GM12865 (cell line): ENCODE results near the gene AK8.

ENCODE experiments used
- DNase-seq: peaks from one replicate; pipeline ENCODE4 v3.0.0; 2010; ENCODE audit warnings: low read depth
- H3K4me3 ChIP-seq: 2 replicates; pipeline ENCODE4 v1.5.1; 2011; ENCODE audit warnings: mild to moderate bottlenecking, low read depth, low read length, control low read depth
- CTCF ChIP-seq: IDR thresholded peaks from 2 replicates; pipeline ENCODE4 v1.5.1; 2011; ENCODE audit warnings: low read length, control low read depth, low read depth, inconsistent platforms; ENCODE audit not compliant: insufficient read depth; ENCODE audit errors: missing control alignments

Gene AK8

GRCh38 chr9:132826621-132827365, 51.3 kb downstream of the AK8 start:
- H3K4me3 ChIP-seq: no peak overlapping the region
- no peak for DNase-seq
- no peak for TF ChIP-seq CTCF

- no peak for DNase-seq
- TF ChIP-seq CTCF: no peak
- H3K4me3 ChIP-seq: no peak overlapping the region
Measured at GRCh38 chr9:132826131-132826530, 52.0 kb downstream of the AK8 start.

- H3K4me3 ChIP-seq: no peak overlapping the region
- TF ChIP-seq CTCF: no peak
- no peak for DNase-seq
Measured at GRCh38 chr9:132825430-132825829, 52.7 kb downstream of the AK8 start.

- no peak for TF ChIP-seq CTCF
- DNase-seq: no peak
Measured at GRCh38 chr9:132824951-132825350, 53.1 kb downstream of the AK8 start.

GRCh38 chr9:132824151-132824550, 53.9 kb downstream of the AK8 start:
- no peak overlapping the region for H3K4me3 ChIP-seq
- TF ChIP-seq CTCF: no peak
- no peak for DNase-seq

More at GRCh38 chr9:132824951-132825350, 53.1 kb downstream of the AK8 start:
- H3K4me3 ChIP-seq: no peak overlapping the region

GRCh38 chr9:132823370-132824145, 54.5 kb downstream of the AK8 start:
- no peak overlapping the region for H3K4me3 ChIP-seq
- TF ChIP-seq CTCF: no peak
- DNase-seq: no peak
